GM11168 (cell line): ENCODE measurements around the gene ST7.

Experiments
- in situ Hi-C: fragments of 300-500 bp; cut with MboI; formaldehyde crosslinking; loops from one replicate; pipeline ENCODE4 v1.12.0; 2022; ENCODE audit warnings: low sequenced_read_pairs; ENCODE audit not compliant: unreplicated experiment

The ST7 gene

DNA sequence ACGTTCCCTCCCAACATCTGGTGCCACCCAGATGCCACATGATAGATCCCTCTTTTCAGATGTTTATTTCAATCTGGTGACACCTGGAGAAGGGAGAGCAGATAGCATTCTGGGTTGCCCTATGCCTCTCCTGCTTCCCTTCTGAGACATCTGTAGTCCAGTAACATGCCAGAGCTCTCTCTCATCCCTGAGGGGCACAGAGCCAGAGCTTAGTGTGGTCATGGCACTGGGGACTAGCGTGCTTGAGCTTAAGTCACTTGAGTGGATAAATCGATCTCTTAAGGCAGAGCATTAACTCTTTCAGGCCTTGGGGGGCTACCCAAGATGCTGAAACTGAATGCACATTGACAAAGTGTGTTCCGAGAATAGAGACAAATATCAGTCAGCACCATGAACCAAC is 321.6 kb downstream of the ST7 start:
- in situ Hi-C loops: no loop called here

- in situ Hi-C loops: no loop called here
These were observed 324.3 kb downstream of the ST7 start for GRCh38 chr7:117277576-117277975.

GRCh38 chr7:117278040-117278439 is 324.7 kb downstream of the ST7 start:
- in situ Hi-C loops: no loop called here

DNA sequence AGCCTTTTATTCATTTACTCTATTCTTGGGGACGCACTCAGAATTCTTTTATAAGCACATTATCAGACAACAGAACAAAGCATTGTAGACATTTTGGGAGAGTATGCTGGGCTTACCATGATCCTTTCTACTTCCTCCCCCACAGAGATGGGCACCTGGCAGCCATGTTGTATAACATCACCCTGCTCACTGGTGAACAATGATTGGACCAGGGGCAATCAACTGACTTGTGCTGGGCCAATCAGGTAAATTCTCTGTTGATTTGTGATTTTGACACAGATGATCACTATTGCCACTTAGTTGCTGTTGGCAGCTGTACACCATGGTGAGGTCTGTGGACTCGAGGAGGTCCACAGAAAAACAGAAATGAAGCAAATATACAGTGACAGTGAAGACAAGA is 325.9 kb downstream of the ST7 start:
- in situ Hi-C loops: no loop called here
